G401 (cell line): ENCODE results near the gene ENKUR. TPM values are rescaled to one million over a fixed set of nuclear protein-coding genes. Genes with fewer than 3 reads are reported as not detected.

Source experiments
- DNase-seq: peaks from one replicate; pipeline ENCODE4 v3.0.0-alpha.2; 2015; ENCODE audit warnings: low spot score
- in situ Hi-C: cut with HindIII; loops from 2 replicates; pipeline ENCODE4 v1.10.0; 2016; ENCODE audit warnings: low sequenced_read_pairs, mixed read lengths
- total RNA-seq: library from RNA; depleted of rRNA; stranded (reverse); fragments of >200 nt; shearing (Covaris generic); gene quantifications from 2 replicates; pipeline ENCODE4 v1.2.3, GENCODE V29; 2014; rRNA removed

ENKUR gene
- total RNA-seq, 1 experiment from 2014 or later = not detected

- in situ Hi-C loops = no loop called here
- DNase-seq = peak; percentile 68
These were observed 63.0 kb downstream of the ENKUR start for GRCh38 chr10:24952707-24953645.

GRCh38 chr10:24952143-24952706 lies 63.7 kb downstream of the ENKUR start, which contains the start of gene PRTFDC1:
PRTFDC1 (minus strand) TSS chr10:24952606; CDS start chr10:24952575, 31 bp downstream.
- in situ Hi-C loops = no loop called here
- peak; percentile 51 for DNase-seq

DNA sequence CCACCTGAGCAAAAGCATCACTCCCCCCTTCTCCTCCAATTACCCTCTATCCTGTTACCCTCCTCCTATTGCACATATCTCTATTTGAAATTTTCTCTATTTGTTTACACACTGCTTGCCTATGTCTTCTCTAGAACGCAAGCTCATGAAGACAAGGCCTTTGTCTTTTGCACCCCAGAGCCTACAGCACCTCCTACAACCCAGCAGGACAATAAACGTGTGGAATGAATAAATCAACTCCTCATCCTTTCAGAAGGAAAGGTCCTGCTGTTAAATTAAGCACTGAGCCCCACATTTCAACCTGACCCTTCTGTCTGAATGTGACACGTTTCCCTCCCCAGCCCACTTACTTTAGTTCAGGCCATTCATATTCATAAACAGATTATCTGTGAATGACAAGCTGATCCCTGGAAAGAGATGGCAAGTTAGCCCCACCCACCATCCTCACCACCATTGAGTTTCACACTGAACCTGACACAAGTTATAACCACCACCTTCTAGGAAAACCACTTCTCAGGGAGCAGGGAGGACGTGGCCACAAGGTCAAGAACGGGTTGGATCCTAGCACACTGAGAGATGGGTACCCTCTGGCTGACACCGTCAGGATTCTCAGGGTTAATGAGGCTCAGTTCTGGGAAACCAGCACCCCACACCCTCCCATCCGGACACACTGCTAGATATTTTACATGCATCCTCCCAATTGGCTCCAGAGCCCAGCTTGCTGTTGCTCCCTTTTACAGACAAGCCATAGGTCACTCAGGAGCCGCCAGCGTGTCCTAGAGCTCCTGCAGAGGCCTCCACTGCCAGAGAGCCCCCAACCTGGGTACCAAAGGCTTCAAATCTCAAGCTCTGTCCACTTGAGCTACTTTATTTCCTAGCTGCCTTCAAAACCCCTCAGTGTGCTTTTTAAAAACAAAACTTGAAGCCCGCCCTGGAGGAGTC lies 64.5 kb downstream of the ENKUR start:
- in situ Hi-C loops = no loop called here
- peak; percentile 60 for DNase-seq

DNA sequence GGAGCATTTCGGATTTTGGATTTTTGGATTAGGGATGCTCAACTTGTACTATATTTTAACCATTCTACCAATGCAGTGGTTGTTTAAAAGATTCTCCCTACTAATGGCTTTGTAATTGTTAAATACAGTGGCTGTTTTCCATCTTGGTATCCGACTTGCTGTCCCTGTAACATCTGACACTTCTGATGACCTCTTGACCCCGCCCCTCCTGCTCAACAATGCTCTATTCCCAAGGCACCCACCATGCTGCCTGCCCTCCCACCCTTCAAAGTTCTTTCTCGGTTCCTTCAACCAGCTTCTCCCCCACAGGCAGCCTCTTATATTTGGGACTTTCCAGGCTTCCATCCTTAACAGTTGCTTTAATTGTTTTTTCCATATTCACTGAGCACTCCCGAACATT lies 65.5 kb downstream of the ENKUR start:
- DNase-seq = no peak
- in situ Hi-C loops = no loop called here

- no peak for DNase-seq
- in situ Hi-C loops = no loop called here
These were observed 66.3 kb downstream of the ENKUR start for GRCh38 chr10:24949616-24950015.

- no peak for DNase-seq
- in situ Hi-C loops = no loop called here
These were observed 68.5 kb downstream of the ENKUR start for GRCh38 chr10:24947304-24948097.

- DNase-seq = no peak
- in situ Hi-C loops = no loop called here
These were observed 71.3 kb downstream of the ENKUR start for GRCh38 chr10:24944512-24945255.

GRCh38 chr10:24938525-24938924 lies 77.4 kb downstream of the ENKUR start:
- in situ Hi-C loops = no loop called here
- DNase-seq = no peak

GRCh38 chr10:24938076-24938475 lies 77.9 kb downstream of the ENKUR start:
- in situ Hi-C loops = no loop called here

DNA sequence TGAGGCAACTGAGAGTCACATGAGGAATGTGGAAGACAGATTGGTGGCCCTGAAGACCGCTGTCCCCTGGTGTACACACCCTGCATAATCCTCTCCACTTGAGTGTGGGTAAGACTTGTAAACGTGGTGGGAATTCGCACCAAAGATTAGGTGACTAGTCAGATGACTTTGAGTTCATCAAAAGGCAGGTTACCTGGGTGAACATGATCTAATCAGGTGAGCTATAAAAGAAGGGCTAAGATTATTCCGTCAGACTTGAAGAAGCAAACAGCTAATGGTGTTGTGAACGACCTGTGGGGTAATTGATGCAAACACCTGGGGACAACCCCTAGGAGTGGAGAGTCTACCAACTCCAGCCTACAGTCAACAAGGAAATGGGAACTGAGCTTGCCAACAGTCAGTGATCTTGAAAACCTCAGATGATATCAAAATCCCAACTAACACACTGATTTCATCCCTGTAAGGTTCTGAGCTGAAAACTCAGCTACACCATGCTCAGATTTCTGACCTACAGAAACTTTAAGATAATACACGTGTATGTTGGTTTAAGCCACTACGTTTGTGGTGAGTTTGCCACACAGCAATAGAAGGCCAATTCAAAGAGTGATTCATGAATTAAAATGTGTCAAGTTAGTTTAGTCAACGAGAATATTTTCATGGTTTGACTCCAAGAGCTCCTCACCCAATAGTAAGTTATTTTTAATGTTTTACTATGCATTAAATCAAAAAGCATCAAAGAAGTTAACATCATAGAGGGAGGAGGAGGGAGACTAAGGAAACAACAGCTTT lies 80.3 kb downstream of the ENKUR start:
- in situ Hi-C loops = no loop called here
- DNase-seq = no peak

More at GRCh38 chr10:24938076-24938475, 77.9 kb downstream of the ENKUR start:
- no peak for DNase-seq

Other genes with a start within 250 kb of the ENKUR start
- gene PRTFDC1, start 63.6 kb downstream of the ENKUR start, total RNA-seq = 32.6 and 46.6 TPM in 2 replicates
- 6.4 TPM in 2 replicates for gene THNSL1, start 454 bp upstream of the ENKUR start, total RNA-seq
- gene GPR158, start 158.8 kb upstream of the ENKUR start, total RNA-seq = not detected in 2 replicates